HG03378 (cell line): ENCODE results near the gene SIGLEC12.
"Not testable (repeated sequence)": the region's sequence is repeated elsewhere in the genome, so short reads cannot be mapped to it uniquely, and the experiment has no call there.

Source experiments
- ATAC-seq: cut with Tn5 transposase; IDR thresholded peaks from one replicate; pipeline ENCODE4 v1.9.1; 2021; ENCODE audit warnings: mild to moderate bottlenecking, moderate library complexity; ENCODE audit not compliant: unreplicated experiment

The SIGLEC12 gene

DNA sequence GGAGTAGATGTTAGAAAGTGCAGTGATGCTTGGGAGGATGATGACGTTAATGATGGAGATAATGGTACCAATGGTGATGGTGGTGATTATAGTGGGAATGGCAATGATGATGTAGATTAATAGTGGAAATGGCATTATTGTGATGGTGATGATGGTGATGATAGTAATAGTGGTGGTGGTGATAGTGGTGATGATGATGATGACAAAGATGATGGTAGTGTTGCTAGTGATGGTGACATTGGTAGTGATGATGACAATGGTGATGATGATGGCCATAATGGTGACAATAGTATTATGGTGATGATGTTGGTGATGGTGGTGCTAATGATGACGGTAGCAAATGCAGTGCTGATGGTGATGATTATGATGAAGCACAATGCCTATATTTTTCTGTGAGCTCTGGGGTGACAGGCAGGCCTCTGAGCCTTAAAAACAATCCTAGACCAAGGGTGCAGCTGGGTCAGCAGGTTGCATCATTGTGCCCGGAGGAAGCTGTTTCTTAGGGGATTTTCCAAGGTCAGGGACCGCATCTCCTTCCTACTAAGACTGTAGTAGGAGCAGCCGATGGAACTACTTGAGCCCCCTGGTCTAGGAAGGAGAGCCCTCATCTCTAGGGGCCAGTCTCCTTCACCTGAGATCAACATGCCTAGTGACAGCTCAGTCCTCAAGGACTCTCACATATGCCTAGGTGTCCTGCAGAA is 15.5 kb downstream of the SIGLEC12 start:
- ATAC-seq, result no peak

DNA sequence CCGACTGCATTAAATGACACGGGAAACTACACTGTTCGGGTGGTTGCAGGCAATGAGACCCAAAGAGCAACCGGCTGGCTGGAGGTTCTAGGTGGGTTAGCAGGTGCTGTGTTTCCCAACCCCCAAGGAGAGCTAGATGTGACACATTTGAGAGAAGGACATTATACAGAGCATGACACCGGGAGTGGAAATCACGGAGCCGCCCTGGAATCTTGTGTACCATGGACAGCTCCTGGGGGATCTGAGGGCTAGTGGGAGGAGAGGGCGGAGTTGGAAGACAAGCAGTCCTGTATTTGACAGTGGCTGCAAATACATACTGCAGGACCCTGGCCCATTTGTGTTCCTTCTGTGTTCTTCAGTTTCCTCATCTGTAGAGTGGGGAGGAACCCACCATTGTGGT is 21.0 kb downstream of the SIGLEC12 start:
- ATAC-seq, result no peak

DNA sequence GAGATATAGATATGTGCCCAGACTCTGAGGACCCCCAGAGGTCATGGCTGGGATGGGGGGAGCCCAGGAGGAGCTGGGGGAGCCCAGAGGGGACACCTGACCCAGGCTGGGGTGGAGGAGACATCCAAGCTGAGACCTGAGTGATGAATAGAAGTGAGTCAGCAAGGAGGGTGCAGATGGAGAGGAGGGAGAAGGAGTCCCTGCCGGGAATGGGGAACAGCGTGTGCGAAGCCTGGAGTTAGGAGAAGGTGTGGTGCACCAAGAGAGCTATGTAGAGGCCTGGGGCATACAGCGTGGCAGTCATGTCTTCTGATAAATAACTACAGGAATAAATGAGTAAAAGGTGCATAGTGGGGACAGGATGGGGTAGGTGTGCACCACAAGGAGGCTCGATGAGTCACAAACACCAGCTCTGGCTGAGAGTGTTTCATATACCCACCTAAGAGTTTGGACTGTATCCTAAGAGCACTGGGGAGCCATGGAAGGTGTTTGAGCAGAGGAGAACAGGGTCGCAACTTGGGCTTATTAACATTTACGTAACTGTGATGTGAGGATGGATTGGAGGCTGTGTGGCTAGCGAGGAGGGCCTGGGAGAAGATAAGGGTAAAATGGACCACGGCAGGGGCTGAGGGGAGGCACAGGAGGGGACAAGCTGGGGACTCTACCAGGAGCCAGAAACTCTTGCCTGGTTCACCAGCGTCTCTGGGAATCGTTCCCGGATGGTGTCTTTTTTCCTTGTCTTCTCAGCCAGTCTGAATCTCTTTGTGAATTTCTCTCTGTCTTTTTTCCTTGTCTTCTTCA is 21.9 kb downstream of the SIGLEC12 start:
- ATAC-seq, result no peak

DNA sequence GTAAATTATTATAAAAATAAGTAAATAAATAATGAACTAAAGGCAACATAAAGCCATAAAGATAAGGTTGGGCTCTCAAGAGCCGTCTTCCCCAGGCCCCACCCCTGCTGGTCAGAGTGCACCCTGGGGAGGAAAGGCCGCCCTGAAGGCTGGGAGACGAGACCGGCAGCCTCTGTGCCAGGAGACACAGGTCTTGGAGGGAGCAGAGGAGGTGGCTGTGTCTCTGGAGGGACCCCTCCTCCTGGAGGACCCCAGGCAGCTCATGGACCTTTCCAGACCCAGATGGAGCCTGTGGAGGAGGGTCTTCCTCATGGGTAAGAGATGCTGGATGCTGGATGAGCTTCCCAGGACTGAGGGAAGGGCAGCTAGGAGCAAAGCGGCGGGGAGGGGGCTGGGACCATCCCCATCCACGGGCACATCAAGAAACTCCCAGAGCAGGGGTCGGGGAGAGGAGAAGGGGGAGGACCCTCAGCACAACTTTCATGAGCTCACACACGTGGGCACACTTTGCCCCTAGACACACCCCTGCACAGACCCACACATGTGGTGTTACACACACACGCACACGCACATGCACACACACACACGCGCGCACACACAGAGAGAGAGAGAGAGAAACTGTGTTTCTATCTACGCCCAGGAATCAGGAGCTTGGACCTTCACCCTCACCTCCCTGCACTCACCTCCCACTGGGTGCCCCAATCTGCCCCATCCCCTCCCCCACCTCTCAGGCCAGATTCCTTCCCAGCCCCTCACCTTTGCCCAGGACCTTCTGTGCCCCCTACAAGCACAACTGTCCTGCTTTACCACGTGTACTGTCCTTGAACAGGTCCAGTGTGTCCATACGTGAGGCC is 23.0 kb downstream of the SIGLEC12 start, which contains the start of gene CEACAM18:
Gene CEACAM18, plus strand, starts transcription at position 159 of the 854 bp plus-strand sequence.
- no peak for ATAC-seq

DNA sequence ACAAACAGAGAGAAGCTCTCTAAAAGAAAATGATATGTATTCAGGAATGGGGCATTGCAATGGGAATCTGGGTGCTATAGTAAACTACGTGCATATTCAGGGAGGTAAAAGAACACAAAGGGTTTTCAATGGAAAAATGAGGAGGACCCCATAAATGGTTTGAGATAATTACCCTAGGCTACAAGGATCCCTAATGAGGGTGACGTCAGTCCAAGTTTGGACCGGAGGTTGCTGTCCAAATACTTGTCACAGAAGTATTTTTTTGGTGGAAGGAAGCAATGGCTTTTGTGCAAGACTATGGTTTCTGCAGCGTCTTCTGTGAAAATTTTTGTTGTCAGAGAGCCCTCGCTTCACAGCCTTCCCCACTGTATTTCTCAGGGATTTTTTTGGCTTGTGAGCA is 24.3 kb downstream of the SIGLEC12 start:
- ATAC-seq, result no peak

DNA sequence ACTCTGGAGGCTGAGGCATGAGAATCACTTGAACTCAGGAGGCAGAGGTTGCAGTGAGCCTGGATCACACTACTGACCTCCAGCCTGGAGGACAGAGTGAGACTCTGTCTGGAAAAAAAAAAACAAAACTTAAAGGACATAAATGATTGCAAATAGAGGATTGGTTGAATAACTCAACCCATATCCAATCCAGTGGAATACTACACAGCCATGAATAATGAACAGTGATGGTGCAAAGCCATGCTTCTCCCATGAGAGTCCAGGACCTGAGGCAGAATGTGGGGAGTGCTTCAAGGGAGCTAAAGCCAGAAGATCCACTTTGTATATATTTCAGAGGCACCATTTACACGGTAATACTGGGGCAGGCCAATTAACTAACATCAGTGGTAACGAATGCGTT is 25.4 kb downstream of the SIGLEC12 start:
- no peak for ATAC-seq

DNA sequence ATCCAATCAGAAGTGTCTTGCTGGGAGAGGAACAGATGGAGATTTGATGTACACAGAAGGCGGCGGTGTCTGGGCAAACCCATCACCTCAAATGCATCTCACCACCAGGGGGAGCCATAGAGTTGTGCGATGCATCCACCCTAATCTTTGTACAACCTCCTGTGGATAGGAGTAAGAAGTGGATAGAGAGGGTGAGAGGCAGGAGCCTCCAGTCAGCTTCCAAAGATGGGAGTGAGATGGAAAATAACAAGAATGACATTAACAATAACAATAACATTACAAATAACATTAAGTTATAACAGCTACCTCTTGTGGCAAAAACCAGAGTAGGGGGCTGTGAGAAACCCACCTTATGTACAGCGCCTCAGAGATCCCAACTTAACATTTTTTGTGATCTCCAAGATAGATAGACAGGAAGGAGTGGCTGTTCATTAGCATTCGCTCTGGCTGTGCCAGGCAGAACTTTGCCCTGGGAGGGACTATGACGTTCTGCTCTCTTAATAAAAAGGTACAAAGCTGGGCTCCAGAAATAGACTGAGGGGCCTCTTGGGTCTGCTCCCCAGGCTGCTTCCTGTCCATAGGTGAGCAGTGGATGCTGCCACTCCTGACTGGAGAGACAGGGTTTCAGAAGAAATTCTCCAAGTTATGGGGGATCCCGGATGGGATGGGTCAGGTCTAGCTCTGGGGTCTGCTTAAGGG is 28.4 kb downstream of the SIGLEC12 start:
- no peak for ATAC-seq

DNA sequence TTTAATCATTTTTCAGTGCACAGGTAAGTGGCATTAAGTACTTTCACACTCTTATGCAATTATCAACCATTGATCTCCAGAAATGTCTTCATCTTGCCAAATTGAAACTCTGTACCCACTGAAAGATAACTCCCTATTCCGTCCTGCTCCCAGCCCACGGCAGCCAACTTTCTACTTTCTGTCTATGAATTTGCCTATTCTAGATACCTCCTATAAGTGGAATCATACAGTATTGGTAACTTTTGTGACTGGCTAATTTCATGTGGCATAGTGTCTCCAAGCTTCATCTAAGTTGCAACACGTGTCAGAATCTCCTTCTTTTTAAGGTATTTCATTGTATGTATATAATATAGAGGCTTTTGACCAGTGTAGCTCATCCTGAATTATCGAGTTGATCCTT is 29.0 kb downstream of the SIGLEC12 start:
- ATAC-seq, result no peak

DNA sequence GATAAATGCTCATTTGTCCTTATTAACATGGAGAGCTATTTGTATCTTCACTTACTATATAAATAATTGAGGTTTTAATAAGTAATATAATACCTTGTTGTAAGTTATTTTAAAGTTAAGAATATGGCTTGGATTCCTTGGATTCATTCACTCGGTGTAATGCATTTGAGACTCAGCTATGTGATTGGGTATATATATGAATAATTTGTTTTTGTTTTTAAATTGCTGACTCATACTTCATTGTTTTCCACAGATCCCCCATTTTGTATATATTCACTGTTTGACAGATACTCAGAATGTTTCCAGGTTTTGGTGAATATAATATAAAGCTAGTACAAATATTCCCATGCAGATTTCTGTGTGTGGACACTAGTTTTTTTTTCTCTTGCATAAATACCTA is 30.1 kb downstream of the SIGLEC12 start:
- no peak for ATAC-seq

DNA sequence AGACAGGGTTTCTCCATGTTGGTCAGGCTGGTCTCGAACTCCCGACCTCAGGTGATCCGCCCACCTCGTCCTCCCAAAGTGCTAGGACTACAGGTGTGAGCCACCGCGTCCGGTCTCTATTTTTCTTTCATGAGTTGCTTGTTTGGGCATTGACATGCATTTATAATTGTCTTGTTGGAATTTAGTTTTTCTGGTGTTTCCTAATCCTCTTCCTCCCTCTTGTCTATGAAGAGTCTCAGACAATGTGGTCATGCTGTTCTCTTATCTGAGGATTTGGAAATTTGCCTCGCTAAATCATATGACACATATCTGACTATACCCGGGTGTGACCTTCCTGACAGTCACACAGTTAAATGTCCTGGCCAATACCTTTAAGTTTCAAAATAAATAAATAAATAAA is 30.6 kb downstream of the SIGLEC12 start:
- ATAC-seq, result no peak

DNA sequence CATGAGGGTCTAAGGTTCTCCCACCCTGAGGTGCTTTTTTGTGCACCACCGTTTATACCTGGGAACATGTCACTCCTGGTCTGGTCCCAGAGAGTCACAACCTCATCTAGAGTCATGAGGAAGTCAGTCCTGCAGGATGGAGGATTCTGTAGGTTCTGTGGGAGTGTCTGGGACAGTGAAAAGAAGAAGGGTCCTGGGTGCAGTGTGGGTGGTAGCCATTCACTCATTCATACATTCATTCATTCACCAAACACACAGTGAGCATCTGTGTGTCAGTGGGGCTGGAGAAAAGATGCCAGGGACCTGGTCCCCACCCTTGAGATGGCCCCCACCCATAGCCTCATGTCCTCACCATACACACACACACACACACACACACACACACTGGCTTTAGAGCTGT is 32.0 kb downstream of the SIGLEC12 start:
- ATAC-seq, result no peak

DNA sequence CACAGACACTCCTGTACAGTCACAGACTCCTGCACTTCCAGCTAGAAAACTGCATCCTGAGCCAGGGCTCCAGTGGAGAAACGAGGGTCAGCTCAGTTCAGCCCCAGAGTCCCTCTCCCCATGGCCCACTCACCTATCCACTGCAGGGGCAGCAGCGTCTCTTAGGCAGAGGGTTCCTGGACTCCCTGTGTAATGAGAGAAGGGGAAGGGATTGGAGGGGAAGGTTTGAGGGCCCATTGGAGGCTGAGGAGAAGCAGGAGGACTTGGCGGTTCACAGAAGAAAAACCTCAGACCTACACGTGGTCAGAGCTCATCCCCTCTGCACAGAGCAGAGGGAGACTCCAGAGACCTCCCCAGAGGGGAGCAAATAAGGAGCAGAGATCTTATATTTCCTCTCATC is 32.4 kb downstream of the SIGLEC12 start:
- no peak for ATAC-seq

DNA sequence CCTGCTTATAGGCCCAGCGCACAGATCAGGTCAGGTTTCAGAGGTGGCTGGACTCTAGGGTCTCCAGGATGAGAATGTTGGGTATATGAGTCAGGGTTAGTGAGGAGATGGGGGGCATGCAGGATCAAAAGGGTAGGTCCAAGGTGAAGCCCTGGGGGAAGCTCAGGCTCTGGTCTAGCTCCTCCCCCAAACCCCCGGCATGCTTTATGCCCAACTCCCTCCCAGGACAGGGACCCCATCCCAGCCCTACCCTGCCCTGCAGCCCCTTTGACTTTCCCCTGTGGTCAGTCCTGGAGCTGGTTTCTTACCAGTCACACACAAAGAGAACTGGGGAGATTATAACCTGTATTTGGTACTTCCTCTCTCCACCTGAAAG is 33.1 kb downstream of the SIGLEC12 start:
- no peak for ATAC-seq

DNA sequence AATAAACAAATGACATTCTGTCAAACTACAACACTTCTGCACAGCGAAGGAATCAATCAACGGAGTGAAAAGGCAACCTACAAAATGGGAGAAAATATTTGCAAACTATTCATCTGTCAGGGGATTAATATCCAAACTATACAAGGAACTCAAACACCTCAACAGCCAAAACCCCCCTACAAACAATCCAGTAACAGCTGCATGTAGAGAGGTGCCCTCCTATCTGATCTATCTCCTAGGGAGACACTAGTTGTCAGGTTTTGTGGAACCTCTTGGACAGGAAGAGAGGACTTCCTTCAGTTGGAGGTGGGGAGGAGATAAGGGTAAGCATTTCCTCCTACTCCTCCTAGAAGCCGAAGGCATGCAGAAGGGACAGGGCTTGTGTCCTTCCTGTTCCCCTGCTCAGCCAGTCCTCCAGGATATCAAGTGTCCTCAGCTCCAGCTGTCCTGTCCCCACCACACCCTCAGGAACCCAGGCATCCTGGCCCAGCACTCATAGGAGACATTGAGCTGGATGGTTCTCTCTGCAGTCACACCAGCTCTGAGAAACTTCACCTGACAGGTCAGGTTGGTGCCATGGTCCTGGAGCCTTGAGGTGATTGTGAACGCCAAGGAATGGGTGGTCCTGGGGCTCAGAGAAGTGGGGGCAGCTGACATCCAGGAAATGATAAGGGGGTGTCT is 33.6 kb downstream of the SIGLEC12 start:
- no peak for ATAC-seq

DNA sequence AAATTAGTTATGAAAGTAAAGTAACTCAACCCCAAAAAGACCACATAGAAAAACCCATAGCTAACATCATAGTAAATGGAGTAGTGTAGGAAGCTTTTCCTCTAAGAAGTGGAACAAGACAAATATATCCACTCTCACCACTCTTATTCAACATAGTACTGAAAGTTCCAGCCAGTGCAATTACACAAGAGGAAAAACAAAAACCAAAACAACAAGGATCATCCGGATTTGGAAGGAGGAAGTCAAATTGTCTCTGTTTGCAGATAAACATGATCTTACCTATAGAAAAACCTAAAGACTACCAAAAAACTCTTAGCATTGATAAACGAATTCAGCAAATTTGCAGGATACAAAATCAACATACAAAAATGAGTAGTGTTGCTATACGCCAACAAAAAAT is 34.9 kb downstream of the SIGLEC12 start:
- no peak for ATAC-seq

DNA sequence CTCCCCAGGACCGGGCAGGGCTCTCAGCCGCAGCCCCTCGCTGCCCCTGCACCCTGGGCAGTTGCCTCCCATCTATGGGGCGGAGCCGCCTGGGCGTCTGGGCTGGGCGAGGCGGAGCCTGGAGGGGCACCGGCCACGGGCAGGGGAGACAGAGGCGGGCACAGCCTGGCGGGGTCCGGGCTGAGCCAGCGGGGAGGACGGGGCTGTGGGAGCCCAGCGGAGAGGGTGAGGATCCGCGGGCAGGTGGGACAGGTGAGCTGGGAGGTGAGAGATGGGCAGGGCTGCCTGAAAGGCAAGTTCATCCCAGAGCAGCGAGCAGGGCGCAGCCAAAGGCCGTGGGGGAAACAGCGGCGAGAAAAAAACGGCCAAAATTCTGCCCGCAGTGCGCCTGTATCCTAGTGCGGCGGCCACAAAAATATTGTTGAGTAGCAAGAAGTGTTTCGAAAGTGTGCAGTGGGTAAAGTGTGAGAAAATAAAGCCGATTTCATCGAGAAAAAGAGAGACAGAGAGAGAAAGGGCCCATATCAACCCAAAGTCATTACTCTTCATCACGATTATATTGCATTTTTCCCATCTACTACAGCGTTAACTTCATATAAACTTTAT is 37.5 kb downstream of the SIGLEC12 start:
- not testable (repeated sequence) for ATAC-seq

DNA sequence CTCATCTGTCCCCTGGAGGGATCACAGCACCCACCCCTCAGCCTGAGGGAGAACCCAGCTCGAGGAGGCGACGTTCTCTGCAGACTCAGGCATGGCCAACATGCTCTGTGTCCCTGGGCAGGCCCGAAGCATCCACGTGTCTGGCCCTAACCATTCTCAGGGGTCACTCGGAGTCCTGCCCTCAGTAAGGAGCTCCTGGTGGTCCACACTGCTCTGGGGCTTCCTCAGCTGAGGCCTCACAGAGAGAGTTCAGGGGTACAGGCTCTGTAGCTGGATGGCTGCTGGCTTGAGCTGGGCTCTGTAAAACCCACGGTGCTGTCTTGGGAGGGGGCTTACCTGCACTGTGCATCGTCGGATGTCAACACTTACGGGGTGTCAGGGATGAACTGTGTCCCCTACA is 38.9 kb downstream of the SIGLEC12 start:
- no peak for ATAC-seq

DNA sequence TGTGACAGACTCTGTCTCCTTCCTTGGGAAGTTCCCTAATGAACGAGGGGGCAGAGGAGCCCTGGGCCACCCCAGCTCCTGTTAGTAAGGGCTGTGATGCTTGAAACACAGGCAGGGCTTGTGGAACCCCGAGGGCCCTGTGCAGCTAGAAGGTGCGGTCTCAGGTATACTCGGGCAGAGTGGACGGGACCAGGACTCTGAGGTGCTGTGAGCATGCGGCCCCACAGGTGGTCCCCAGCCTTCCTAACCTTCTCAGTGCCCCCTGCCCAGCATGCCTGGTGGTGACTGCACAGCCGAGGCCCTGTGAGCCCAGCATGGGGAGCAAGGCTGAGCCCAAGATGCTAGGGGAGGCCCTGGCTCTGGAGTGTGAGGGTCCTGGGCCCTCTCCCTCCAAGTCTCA is 39.3 kb downstream of the SIGLEC12 start:
- ATAC-seq, result no peak

DNA sequence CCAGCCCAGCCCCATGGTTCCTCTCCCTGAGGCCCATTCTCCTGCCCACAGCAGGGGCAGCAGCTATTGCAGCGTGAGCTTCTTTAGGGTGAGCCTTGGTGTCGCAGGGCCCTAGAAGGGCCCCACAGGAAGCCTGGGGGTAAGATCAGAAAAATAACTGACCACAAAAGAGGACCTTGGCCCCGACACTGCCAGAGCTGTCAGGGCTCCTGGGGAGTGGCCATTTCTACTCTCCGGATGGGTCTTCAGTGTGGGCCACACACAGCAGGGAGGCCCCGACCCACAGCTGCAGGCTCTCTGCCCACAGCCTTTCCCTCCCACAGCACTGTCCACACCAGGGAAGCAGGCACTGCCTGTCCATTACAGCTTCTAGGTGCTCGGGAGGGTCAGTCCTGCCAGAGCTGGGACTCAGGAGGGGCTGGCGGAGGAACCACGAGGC is 39.9 kb downstream of the SIGLEC12 start:
- no peak for ATAC-seq
